Common myeloid progenitor, CD34-positive (primary cell): ENCODE measurements around the gene NEURL2.

Experiments used
- CTCF ChIA-PET: fragments of 350-600 bp; sonication (Branson Sonifier 250); formaldehyde crosslinking; loops from one replicate; lab custom pipeline; 2021; ENCODE audit warnings: antibody characterized with exemption; lab: Charles Lee
- POLR2A ChIA-PET: fragments of 350-600 bp; sonication (Branson Sonifier 250); formaldehyde crosslinking; loops from one replicate; lab custom pipeline; 2021; ENCODE audit warnings: antibody characterized with exemption; lab: Charles Lee
- DNase-seq, 3 donors: peaks; one replicate each; pipeline versions ENCODE4 v3.0.0 to v3.0.0-alpha.2; 2013
- H3K27ac ChIP-seq, 2 experiments: 1 replicate in 1 of 2; 2 replicates in 1 of 2; pipeline ENCODE4 v1.7.0; 2013; ENCODE audit warnings: inconsistent platforms in 2 of 2, low read length in 2 of 2, mild to moderate bottlenecking in 2 of 2, low read depth in 1 of 2, moderate library complexity in 1 of 2; ENCODE audit not compliant: severe bottlenecking in 2 of 2, insufficient read depth in 1 of 2, poor library complexity in 1 of 2
- H3K27me3 ChIP-seq, 5 experiments: replicated peaks in 2 of 5; 1 replicate in 3 of 5; 2 replicates in 2 of 5; pipeline versions ENCODE4 v1.6.1 to v1.7.0; 2013; ENCODE audit warnings: low read length in 4 of 5, mild to moderate bottlenecking in 2 of 5, moderate library complexity in 2 of 5, inconsistent platforms in 1 of 5; ENCODE audit not compliant: insufficient read depth in 5 of 5, control insufficient read depth in 4 of 5
- H3K36me3 ChIP-seq, 4 experiments: 1 replicate in 2 of 4; 2 replicates in 2 of 4; pipeline versions ENCODE4 v1.6.1 to v1.7.0; 2013; ENCODE audit warnings: low read length in 3 of 4, control low read depth in 1 of 4, mild to moderate bottlenecking in 1 of 4; ENCODE audit not compliant: control insufficient read depth in 4 of 4, insufficient read depth in 4 of 4
- H3K4me1 ChIP-seq, 4 experiments: 1 replicate in 3 of 4; 2 replicates in 1 of 4; pipeline versions ENCODE4 v1.6.1 to v1.7.1; 2013; ENCODE audit warnings: low read length in 3 of 4, mild to moderate bottlenecking in 3 of 4, control low read depth in 1 of 4, inconsistent platforms in 1 of 4, moderate library complexity in 1 of 4; ENCODE audit not compliant: control insufficient read depth in 4 of 4, insufficient read depth in 4 of 4; ENCODE audit errors: control extremely low read depth in 1 of 4
- H3K4me3 ChIP-seq, 7 experiments: 1 replicate in 4 of 7; 2 replicates in 3 of 7; pipeline versions ENCODE4 v1.5.1 to v1.7.0; 2013; ENCODE audit warnings: mild to moderate bottlenecking in 7 of 7, low read length in 6 of 7, moderate library complexity in 6 of 7, inconsistent platforms in 2 of 7, low read depth in 2 of 7, control low read depth in 1 of 7; ENCODE audit not compliant: insufficient read depth in 4 of 7, control insufficient read depth in 1 of 7; ENCODE audit errors: extremely low read depth in 1 of 7
- H3K9me3 ChIP-seq, 5 experiments: 1 replicate in 4 of 5; 2 replicates in 1 of 5; pipeline versions ENCODE4 v1.6.1 to v1.7.1; 2013; ENCODE audit warnings: low read length in 4 of 5, mild to moderate bottlenecking in 2 of 5, inconsistent platforms in 1 of 5, low read depth in 1 of 5, moderate library complexity in 1 of 5; ENCODE audit not compliant: control insufficient read depth in 4 of 5, insufficient read depth in 2 of 5; ENCODE audit errors: control extremely low read depth in 1 of 5
- WGBS: methylation state at CpG from one replicate; pipeline ENCODE4 v1.1.5; 2013; ENCODE audit not compliant: insufficient coverage; 5-methylcytosine and 5-hydroxymethylcytosine counted together

NEURL2 gene

GRCh38 chr20:45925821-45926506 lies 35.0 kb upstream of the NEURL2 start:
- WGBS = 75% methylated on average over 5 of the region's 9 CpGs

GRCh38 chr20:45924391-45925261 lies 33.6 kb upstream of the NEURL2 start:
- CTCF ChIA-PET = interaction anchor here (0.7 to 2.0 kb wide), 5 partner anchors 9 to 103 kb away, joined by 3 to 10 read pairs (median 4); partner anchors contain the start of gene PCIF1
- Histone ChIP-seq H3K27me3 (no peaks in the 10 kb centered on the region), H3K4me3 (peak overlapping the region in 1 of 7 experiments; percentile 42), H3K9me3 (no peaks in the 10 kb centered on the region), H3K27ac (no peak overlapping the region), H3K4me1 (peaks cover 0 to 5% (median 0%) of the 10 kb centered on the region in 4 experiments), H3K36me3 (no peaks in the 10 kb centered on the region)
- no peak for DNase-seq
- POLR2A ChIA-PET = interaction anchor here (0.6 to 1.1 kb wide), 2 partner anchors 14 to 527 kb away, joined by 4 read pairs; no protein-coding TSS in a partner anchor
- WGBS = 62% methylated on average over 19 of the region's 21 CpGs

More at GRCh38 chr20:45925821-45926506, 35.0 kb upstream of the NEURL2 start:
- Histone ChIP-seq H3K9me3 (no peaks in the 10 kb centered on the region), H3K27me3 (no peaks in the 10 kb centered on the region), H3K27ac (no peak overlapping the region), H3K36me3 (no peaks in the 10 kb centered on the region), H3K4me3 (no peak overlapping the region), H3K4me1 (peaks cover 0 to 5% (median 0%) of the 10 kb centered on the region in 4 experiments)
- DNase-seq = no peak
- ChIA-PET CTCF (interaction anchor here (1.3 kb wide), 1 partner anchor 39 kb away, joined by 3 read pairs; the partner anchor contains the start of gene SPATA25), POLR2A (no interaction called here)

- POLR2A ChIA-PET = interaction anchor here (0.6 to 2.1 kb wide), 2 partner anchors 12 to 75 kb away, joined by 3 to 7 read pairs; partner anchors contain the start of gene PCIF1
- Histone ChIP-seq H3K27ac (no peak overlapping the region), H3K4me1 (peaks cover 0 to 5% (median 1%) of the 10 kb centered on the region in 4 experiments), H3K9me3 (no peaks in the 10 kb centered on the region), H3K36me3 (no peaks in the 10 kb centered on the region), H3K4me3 (no peak overlapping the region), H3K27me3 (no peaks in the 10 kb centered on the region)
- CTCF ChIA-PET = interaction anchor here (0.8 to 1.1 kb wide), 3 partner anchors 12 to 93 kb away, joined by 3 to 4 read pairs (median 4); no protein-coding TSS in a partner anchor
- no peak for DNase-seq
- WGBS = 83% methylated on average over 8 of the region's 11 CpGs
These were observed 30.6 kb upstream of the NEURL2 start for GRCh38 chr20:45921337-45922189.

- H3K4me3 ChIP-seq = no peak overlapping the region
- WGBS = 83% methylated on average over 9 of the region's 9 CpGs
- no peaks in the 10 kb centered on the region for H3K27me3 ChIP-seq
- no peak for DNase-seq
- CTCF ChIA-PET = interaction anchor here (0.8 to 1.1 kb wide), 3 partner anchors 13 to 96 kb away, joined by 3 to 4 read pairs (median 4); no protein-coding TSS in a partner anchor
- POLR2A ChIA-PET = interaction anchor here (2.1 kb wide), 1 partner anchor 13 kb away, joined by 7 read pairs; the partner anchor contains the start of gene PCIF1
- peaks cover 0 to 5% (median 1%) of the 10 kb centered on the region in 4 experiments for H3K4me1 ChIP-seq
- H3K36me3 ChIP-seq = no peaks in the 10 kb centered on the region
- no peak overlapping the region for H3K27ac ChIP-seq
- H3K9me3 ChIP-seq = no peaks in the 10 kb centered on the region
These were observed 29.7 kb upstream of the NEURL2 start for GRCh38 chr20:45920462-45921336.

- Histone ChIP-seq H3K27ac (no peak overlapping the region), H3K27me3 (no peaks in the 10 kb centered on the region), H3K4me1 (peaks cover under 1 to 9% (median 5%) of the 10 kb centered on the region in 4 experiments), H3K36me3 (no peaks in the 10 kb centered on the region), H3K9me3 (no peaks in the 10 kb centered on the region), H3K4me3 (no peak overlapping the region)
- no peak for DNase-seq
- ChIA-PET CTCF (interaction anchor here (0.8 to 3.8 kb wide), 3 partner anchors 8 to 95 kb away, joined by 3 to 14 read pairs (median 4); partner anchors contain the start of gene PCIF1), POLR2A (interaction anchor here (2.1 kb wide), 1 partner anchor 14 kb away, joined by 7 read pairs; the partner anchor contains the start of gene PCIF1)
- WGBS = 87% methylated on average over 9 of the region's 11 CpGs
These were observed 28.8 kb upstream of the NEURL2 start for GRCh38 chr20:45919542-45920399.
